GM18526 (cell line): Measurements from ENCODE around the gene PABPC3.

Source experiments
- POLR2A ChIP-seq: IDR thresholded peaks from 3 replicates; pipeline ENCODE4 v1.6.1; 2011; ENCODE audit not compliant: insufficient read length; ENCODE audit errors: extremely low read depth

The PABPC3 gene

GRCh38 chr13:25136880-25137787, 41.2 kb downstream of the PABPC3 start:
- no peak for TF ChIP-seq POLR2A

GRCh38 chr13:25137788-25138115, 41.8 kb downstream of the PABPC3 start:
- no peak for TF ChIP-seq POLR2A

GRCh38 chr13:25141042-25141441, 45.1 kb downstream of the PABPC3 start:
- no peak for TF ChIP-seq POLR2A

- TF ChIP-seq POLR2A = no peak
Measured at GRCh38 chr13:25143706-25144105, 47.8 kb downstream of the PABPC3 start.

GRCh38 chr13:25147638-25148401, 51.9 kb downstream of the PABPC3 start:
- no peak for TF ChIP-seq POLR2A

GRCh38 chr13:25148402-25148771, 52.5 kb downstream of the PABPC3 start:
- no peak for TF ChIP-seq POLR2A
